Measurements from ENCODE around the gene TYMP.

GRCh38 chr22:50513175-50513574, 16.6 kb downstream of the TYMP start:
- TF ChIP-seq CTCF (conservative IDR thresholded peaks at IDR 0.05 in 1 of 2, IDR thresholded peaks at IDR 0.05 in 1 of 2; ENCODE audit: low read depth in 1 of 2, low read length in 2 of 2) (no peak), EZH2 (IDR thresholded peaks at IDR 0.05; ENCODE audit: low read length, missing control alignments) (no peak)

All from fibroblast of lung (primary cell).